ENCODE results near the gene TMEM87A.
"Not testable (repeated sequence)": the region's sequence is repeated elsewhere in the genome, so short reads cannot be mapped to it uniquely, and the experiment has no call there.

Gene TMEM87A

DNA sequence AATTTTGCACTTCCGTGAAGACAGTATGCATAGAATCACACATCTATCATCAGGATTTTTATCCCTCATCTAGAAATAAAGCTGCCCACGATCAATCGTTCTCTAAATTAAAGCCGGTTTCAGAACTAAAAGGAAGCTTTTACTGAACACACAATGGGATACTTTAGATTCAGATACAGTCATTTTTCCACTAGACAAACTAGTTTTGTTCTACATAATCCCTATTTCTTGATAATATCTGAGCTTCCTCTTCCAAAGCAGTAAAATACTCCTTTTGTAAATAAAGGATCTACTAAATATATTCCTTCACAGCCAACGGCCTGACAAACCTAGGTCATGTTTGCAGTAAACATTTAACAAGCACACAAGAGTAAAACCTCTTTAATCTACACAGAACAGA is 2.2 kb downstream of the TMEM87A start:
- DNase-seq, result no peak

DNA sequence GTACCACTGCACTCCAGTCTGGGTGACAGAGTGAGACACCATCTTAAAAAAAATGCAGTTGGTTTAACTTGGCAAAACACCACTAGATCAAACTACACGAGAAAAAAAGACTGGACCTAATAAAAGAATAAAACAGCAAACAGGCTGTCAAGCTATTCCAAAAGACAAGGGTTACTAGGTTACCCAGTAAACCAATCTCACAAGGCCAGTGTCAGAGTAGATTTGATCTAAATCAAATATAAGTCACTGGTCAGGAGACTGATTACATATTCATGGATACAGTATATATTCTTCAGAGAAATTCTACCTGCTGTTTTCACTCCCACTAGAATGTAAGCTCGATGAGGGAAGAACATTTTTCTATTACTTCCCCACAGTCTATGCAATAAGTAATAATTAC is 2.7 kb downstream of the TMEM87A start:
- no peak for DNase-seq

DNA sequence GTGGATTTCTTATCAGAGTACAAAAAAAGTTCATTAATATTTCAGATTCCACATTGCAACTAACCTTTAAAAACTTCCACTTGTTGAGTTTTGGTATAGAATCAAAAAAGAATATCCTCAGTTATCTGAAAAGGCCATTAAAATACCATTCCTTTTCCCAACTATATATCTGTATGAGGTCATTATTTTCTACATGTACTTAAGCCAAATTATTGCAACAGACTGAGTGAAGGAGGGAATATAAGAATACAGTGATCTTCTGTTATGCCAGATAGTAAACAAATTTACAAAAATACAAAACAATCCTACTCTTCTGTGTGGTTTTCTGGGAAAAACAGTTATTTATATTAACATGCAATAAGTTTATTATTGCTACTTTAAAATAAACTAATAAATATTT is 5.9 kb downstream of the TMEM87A start:
- no peak for DNase-seq

DNA sequence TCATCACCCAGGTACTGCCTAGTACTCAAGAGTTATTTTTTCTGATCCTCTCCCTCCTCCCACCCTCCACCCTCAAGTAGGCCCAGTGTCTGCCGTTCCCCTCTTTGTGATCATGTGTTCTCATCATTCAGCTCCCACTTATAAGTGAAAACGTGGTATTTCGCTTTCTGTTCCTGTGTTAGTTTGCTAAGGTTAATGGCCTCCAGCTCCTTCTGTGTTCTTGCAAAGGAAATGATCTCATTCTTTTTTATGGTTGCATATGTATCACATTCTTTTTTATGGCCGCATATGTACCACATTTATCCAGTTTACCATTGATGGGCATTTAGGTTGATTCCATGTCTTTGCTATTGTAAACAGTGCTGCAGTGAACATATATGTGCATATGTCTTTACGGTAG is 8.4 kb downstream of the TMEM87A start:
- no peak for DNase-seq

DNA sequence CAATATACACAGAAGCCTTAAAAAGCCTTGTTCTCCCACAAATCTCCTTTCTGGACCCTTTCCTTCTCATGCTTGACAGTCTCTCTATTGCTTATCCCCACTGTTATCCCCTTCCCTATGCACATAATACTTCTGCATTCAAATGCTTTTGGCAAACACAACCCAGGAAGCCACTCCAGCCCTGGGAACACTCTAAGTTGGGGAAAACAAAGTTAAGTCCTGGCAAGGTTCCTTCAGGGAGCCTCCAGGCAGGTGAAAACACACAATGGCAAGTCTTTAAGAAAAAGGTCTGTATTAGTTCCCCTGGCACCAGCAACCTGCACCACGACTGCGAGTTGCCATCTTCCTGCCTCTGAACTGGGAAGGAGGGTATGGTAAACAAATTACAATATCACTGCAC is 19.9 kb downstream of the TMEM87A start:
- no peak for DNase-seq

DNA sequence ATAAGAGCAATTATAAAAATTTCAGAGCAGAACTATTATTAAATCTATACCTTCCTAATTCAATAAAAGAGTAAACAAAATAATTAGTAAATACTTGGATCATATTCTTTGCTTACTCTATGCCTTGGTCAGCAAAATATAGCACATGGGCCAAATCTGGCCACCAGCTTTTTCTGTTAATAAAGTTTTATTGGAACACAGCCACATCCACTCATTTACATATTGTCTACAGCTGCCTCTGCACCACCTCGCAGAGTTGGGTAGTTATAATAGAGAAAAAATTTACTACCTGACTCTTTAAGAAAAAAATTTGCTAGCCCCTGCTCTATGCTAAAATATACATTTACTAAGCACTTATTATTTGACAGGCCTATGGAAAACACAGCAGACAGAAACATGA is 32.4 kb downstream of the TMEM87A start:
- DNase-seq, result no peak

DNA sequence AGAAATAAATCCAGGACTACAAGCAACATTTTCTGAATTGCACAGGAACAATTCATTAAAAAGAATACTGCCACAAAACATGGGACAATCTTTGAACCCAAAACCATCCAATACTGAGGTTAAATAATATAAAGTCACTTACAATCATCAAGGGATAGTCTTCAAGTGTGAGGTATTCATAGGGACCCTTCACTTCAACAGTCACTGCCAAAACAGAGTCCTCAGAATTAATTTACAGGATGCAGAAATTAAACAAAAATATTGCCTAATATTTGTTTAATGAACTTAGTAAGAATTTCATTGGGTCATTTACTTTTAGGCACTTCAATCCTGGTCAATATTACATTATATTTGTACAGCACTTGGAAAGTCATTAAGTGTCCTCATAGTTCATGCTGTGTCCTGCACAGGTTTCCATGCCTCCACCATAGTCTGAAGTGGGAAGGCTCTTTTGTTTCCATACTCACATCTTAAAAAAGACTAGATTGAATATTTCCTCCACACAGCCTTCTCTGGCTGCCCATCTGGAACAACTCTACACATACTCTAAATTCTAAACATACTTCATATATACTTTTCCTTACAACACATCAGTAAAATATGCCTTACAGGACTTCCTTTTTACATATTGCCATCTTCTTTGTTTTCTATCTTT is 33.6 kb downstream of the TMEM87A start:
- DNase-seq, result no peak

DNA sequence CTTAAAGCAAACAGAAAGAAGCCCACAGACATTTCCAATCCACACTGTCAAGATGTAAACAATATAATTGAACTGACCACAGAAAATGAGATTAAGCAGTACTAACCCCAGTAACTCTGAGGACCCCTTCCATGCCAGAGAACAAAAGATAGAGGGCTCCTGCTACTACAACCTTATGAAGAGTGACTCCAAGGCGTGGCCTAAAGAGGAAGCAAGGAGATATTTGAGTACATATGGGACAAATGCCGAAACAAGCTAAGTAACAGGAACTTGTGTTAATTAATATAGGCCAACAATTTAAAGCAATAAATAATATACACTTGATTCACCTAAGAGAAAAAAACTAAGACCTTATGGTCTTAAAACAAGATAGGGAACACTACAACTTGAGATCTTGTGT is 40.1 kb downstream of the TMEM87A start:
- no peak for DNase-seq

DNA sequence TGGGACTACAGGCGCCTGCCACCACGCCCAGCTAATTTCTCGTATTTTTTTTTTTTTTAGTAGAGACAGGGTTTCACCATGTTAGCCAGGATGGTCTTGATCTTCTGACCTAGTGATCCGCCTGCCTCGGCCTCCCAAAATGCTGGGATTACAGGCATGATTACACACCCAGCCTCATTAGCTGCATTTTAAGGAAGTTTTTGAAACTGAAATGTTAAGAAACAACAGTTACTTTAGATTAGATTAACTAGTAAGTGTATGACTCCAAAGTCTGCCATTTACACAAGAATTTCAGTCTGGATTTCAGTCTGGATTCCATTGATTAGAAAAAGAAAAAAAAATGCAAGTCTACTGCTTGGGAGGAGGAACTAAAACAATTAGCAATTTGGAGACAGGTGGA is 40.6 kb downstream of the TMEM87A start:
- DNase-seq, result no peak

DNA sequence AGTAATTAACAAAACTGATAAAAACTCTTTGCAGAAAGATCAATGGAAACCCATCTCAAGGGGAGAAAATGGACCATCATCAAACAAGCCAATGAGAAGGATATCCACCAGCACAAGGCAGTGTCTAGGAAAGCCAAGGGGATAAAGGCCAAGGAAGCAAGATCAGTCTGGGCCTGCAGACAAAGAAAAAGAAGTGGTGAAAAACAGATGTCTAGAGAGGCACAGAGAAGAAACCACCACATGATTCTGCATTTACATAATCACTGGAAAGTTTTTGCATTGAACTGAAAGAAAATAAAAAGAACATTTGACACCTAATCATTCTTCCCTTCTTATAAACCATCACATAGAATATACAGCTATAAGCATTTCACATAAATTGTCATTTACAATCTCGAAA is 42.1 kb downstream of the TMEM87A start:
- no peak for DNase-seq

DNA sequence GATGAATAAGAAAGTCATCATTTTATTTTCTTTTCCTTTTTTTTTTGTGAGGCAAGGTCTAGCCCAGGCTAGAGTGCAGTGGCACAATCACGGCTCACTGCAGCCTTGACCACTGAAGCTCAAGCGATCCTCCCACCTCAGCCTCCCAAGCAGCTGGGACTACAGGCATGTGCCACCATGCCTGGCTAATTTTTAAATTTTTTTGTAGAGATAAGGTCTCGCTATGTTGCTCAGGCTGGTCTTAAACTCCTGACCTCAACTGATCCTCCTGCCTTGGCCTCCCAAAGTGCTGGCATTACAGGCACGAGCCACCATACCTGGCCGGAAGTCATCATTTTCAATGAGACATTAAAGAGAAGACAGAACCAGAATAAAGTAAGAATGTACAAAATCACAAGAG is 44.3 kb downstream of the TMEM87A start:
- DNase-seq, result not testable (repeated sequence)

DNA sequence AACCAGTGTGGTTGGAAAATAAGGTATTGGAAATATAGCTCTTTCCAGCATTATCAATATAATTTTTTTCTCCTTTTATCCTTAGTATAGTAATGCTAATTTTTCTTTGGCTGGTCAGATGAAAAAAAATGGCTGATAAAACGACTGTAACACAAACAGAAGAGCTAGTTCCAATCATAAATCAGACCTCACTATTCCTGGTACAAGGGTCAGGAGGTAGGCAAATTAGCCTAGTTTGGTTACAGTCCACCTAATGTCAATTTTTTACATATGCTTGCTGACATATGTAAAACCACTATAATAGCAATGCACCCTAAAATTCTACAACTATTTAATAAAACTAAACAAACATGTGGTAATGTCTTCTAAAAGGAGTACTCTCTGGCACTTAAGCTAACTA is 45.2 kb downstream of the TMEM87A start:
- DNase-seq, result no peak

DNA sequence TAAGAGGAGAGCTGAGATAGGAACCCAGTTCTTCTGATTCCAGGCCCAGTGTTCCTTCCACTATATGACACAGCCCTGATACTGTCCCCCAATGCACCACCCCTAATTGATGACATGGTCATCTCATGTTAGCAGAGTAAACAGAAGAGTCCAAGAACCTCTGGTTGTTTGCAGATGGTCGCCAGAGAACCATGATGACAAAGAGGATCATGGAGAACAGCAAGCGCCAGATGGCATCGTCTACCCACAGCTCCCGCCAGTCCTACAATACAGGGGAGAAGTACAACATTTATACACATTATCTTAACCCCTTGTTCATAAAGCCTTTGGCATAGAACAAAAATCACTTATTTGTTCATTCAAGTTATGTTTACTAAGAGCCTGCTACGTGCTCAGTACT is 46.6 kb downstream of the TMEM87A start:
- DNase-seq, result no peak

DNA sequence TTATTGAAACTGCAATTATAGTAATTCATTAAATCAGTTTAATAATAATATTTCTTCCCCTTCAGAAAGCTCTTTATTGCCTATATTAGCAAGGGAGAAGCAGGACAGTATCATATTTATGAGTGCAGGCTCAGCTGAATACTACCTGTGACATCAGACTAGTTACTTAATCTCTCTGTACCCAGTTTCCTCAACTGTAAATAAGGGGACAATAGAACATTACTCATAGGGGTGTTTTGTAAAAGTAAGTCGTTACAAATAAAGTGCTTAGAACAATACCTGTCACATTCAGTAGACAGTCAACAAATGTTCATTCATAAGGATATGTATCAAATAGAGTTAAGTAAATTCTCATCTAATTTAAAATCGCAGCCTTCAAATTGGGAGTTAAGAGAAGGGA is 53.0 kb downstream of the TMEM87A start:
- no peak for DNase-seq

DNA sequence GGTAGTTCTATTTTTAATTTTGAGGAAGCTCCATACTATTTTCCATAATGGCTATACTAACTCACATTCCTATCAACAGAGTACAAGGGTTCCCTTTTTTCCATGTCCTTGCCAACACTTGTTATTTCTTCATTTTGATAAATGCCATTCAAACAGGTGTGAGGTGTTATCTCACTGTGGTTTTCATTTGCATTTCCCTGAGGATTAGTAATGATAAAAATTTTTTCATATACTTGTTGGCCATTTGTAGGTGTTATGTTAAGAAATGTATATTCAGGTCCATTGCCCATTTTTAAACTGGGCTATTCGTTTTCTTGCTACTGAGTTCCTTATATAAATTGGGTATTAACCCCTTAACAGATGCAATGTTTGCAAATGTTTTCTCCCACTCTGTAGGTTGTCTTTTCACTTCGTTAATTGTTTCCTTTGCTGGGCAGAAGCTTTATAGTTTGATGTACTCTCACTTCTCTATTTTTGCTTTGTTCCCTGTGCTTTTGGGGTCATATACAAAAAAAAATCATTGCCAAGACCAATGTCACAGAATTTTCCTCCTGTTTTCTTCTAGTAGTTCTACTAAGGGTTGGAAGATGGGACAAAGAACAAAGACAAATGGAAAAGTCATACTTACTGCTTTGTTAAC is 54.2 kb downstream of the TMEM87A start:
- no peak for DNase-seq

DNA sequence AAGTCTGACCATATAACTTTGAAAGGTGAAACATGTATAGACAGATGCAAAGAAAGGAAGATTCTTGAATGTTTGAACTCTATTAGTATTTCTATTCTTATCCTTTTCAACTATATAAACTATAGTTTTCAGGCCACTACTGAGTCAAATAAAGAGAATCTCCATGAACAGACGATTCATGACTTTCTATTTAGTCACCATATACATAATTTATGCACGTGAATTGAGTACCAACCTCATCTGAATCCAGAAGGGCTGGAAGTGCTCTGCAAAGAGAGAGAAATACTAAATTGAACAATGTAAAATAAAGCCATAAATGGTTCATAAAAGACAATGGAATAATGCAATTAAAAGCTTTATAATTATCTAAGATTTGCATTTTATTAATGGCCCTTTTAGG is 55.7 kb downstream of the TMEM87A start:
- no peak for DNase-seq

DNA sequence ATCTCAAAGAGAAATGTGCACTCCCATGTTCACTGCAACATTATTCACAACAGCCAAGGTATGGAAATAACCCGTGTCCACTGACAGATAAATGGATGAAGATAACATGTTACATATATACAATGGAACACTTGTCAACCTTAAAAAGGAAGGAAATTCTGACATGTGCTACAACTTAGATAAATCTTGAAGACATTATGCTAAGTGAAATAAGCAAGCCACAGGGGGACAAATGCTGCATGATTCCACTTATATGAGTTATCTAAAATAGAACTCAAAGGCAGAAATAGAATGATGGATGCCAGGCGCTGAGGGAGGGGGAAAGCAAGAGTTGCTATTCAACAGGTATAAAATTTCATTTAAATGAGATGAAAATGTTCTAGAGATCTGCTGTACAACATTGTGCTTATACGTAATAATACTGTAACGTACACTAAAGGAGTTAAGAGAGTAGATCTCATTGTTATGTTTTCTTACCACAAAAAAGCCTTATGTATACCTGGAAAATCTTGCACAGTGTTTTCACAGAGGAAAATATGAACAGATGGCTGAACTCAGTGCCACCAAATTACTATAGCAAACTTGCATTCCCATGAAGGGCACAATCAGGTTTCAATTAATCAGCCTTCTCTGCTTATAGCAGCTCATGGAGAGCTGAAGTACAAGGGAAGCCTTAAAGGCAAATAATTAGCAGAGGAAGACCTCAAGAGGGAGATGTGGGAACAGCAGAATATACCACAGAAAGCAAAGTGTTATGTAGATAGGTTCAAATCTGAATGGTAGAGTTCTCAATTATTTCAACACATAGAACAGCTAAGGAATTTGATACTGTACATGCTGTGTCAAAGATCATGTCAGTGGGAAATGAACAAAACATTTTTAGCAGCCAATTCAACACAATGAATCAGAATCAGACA is 57.1 kb downstream of the TMEM87A start:
- DNase-seq, result no peak

DNA sequence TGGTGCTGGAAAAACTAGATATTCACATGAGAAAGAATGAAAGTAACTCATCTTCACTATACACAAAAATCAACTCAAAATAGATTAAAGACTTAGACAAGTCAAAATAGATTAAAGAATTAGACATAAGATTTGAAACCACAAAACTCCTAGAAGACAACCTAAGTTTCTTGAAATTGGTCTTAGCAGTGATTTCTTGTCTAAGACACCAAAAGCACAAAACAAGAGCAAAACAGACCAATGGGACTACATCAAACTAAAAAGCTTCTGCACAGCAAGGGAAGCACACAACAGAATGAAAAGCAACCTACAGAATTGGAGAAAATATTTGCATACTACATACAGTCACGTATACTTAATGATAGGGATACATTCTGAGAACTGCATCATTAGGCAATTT is 58.6 kb downstream of the TMEM87A start:
- DNase-seq, result no peak

DNA sequence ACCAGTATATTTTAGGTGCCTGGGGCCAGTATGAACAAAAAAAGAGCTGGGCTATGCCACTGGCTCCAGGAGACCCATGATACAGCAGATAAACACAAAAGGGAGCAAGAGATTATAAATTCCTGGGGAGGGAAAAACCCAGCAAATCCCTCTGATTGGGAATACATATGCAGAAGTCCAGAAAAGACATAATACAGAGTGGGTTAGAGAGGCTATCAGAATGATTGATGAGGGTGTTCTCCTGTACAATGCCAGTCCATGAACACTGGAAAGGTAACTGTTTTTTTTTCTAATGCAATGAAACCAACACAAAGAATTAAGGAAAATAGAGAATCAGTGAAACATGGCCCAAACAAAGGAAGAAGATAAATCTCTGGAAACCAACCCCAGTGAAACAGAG is 59.7 kb downstream of the TMEM87A start:
- no peak for DNase-seq

DNA sequence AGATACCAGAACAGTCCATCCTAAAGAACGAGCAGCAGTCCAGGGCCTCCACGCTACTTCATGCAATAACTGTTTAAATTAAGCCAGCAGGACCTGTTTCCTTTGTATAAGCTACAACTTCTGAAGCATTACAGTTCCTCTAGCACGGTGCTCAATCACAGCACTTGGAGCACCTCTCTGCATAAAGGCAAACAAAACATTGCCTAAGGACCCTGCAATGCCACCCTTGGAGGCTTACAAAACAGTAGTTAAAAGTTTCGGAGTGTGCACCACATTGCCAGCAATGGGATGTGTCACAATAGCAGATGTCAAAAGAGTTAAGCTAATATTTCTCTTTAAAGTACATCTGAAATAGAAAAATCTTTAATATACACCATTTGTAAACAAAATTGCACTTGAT is 62.5 kb downstream of the TMEM87A start:
- no peak for DNase-seq

DNA sequence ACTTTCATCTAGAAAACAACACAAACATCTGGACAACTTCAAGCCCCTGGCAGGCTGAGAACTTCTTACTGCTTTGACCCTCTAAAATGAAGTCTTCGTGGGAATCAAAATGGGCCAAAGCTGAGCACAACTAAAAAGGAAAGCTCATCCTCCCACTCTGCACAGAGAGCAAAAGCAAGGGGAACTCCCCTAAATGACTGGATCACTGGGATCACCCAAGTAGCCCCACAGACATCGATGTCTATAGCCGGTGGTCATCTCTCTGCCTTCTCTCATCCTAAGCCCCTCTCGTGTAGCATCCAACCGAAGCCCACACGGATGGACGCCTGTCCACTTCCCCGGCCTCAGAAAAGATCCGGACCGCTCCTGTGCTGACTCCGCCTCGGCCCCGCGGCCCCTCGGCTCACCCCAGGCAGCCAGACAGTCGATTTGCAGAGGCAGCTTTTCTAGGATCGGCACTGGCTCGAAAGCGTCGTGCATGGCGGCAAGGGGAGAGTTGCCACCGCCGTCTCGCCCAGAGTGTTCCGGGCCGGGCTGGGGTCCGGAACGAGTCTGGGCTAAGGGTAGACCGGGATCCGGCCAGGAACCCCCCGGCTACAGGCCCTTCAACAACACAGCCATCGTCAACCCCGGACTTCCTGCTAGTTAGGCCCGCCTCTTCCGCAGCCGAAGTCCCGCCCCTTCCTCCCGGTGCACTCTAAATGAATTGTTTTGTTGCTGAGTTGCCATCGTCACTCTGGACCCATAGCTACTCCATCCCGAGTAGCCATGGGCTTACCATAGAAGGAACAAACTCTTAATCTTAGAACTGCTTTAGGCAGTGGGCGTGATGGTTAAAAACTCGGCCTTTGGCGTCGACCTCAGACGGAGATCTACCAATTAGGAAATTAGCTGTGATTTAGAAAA is 65.3 kb downstream of the TMEM87A start, which contains the start of gene VPS39:
VPS39 (minus strand) TSS at position 631 of the 906 bp plus-strand sequence; CDS start at position 480, 151 bp downstream.
- DNase-seq, result peak; percentile 48

DNA sequence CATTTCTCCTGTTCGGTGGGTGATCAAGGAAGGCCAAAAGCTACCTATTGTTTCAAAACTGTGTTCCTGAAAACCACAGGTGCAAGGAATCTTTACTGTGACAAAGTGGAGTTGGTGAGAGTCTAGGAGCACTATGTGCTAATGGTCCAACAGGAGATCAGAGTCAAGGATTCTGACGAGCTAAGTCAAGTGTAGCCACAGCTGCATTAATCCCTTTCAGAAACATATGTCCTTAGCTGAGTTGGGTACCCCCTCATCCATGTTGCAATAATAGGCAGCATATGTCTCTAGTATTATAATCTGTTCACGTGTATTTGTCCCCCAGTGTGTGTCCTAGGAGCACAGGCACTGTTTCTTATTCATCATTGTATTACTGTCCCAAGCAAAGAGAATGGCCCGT is 66.8 kb downstream of the TMEM87A start:
- DNase-seq, result no peak

DNA sequence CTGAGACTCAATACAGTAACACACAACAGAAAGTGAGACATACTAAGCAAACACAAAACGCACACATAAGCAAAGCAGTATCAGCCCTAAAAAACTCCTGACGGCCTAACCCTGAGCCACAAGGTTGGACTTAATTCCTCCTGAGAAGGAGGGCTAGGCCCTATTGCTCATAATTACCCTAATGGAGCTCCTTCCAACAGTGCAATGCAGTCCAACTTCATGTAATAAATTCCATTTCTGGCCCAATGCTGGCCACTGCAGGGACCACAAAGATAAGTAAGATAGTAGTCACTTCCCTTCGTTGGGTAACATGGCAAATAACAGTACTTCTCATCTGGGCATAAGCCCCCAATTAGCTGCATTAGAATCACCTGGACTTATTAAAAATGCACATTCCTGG is 69.3 kb downstream of the TMEM87A start:
- DNase-seq, result no peak

All from activated gamma-delta T cell (primary cell).